ELF-1 (cell line): ENCODE results near the gene OGA.

Experiments used
- DNase-seq: peaks from one replicate; pipeline ENCODE4 v3.0.0-alpha.2; 2016; ENCODE audit warnings: low read depth, low spot score

The OGA gene

GRCh38 chr10:101760510-101760909 is 57.7 kb downstream of the OGA start:
- no peak for DNase-seq

DNA sequence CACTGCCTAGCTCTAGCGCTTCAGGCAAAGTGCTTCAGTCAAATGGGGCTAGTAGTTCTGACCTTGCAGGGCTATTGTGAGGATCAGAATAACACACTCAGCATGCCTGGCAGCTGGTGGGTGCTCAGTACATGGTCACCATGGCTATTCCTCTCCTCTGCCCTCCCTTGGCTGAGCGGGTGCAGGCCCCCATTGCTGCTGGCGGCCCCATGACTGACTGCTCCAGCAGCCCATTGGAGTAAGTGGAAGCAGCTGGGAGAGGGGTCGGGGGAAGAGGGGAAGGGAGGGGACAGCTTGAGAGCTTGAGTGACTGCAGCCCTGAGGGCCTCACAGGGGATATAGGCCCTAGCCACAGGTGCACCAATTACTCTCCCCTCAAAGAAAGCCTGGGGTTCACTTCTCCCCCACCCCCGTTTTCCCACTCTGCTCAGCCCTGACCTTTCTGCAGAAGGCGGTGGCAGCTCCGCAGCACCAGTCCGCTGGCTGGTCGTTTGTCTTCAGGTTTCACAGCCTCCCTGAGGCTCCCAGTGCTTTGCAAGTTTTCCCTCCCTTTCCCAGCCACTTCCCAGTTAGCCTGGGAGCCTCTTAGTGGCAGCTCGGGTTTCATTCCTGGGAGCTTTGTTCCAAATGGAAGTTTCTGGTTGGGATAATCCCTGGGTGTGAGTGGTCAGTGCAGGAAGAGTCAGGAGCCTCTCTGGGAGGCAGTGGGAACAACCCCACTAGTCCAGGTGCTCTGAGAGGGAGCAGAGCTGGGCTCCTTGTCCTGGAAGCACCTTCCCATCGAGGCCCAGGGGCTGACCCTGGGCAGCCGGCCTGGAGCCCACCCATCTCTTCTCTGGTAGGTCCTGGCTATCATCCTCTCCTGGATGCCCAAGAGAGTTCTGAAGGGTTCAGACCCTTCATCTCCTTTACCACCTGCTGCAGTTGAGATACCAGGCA is 58.7 kb downstream of the OGA start:
- DNase-seq: peak; percentile 77

DNA sequence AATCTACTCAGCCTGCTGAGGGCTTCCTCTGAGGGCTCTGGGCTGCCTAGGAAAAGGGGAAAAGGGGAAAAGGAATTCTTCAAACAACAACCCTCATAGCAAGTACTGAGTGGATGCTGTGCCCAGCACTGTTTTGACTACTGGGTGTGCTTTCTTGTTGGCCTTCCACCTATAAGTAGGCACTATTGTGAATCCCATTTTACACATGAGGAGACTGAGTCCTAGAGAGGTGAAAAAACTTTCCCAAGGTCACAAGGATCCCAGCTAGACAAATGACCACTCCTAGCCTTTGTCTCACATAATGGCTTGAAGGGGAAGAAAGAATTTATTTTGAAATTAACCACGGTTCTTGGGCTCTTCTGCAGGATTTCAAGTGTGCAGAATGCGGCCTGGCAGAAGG is 59.4 kb downstream of the OGA start:
- DNase-seq: no peak

GRCh38 chr10:101752241-101752640 is 66.0 kb downstream of the OGA start:
- no peak for DNase-seq

DNA sequence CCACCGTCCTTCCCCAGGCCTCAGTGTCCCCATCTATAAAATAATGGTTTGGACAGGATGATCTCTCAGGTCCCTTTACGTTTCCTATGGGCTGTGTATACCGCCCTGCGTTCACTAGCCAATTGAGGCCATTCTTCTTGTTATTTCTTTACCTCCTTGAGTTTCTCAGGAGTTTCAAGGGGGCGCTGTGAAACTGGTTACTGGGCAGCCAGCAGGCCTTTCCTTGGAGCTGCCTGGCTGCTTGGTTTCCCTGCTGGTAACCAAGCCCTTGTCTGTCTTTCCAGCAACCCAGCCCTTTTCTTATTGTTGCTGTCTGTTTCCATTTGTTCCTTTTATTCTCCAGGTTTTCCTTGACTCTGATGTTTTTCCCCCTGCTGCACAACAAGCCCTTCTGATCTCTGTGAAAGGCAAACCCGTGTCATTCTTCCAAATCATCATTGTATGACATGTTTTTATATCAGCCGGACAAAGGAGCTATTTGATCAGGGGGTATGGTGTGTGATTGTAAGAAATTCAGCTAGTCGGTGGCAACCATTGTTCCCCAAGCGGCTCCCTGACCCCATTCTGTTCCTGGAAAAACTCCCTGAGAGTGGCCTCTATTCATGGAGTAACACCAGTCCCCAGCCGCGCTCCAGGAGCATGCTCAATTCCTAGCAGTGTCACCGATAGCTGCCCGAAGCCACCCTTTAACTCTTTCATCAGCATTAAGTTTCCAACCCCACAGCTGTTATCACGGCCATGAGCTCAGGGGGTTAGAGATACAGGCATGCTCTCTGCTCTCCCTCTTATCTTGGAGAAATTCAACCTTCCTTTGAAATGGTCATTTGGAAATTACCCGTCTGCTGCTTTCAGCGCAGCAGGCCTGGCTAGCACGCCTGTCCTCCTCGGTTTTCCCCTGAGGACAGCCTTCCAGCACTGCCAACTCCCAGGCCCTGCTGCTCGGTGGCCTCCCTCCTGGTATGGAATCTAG is 68.9 kb downstream of the OGA start:
- DNase-seq: peak; percentile 85

DNA sequence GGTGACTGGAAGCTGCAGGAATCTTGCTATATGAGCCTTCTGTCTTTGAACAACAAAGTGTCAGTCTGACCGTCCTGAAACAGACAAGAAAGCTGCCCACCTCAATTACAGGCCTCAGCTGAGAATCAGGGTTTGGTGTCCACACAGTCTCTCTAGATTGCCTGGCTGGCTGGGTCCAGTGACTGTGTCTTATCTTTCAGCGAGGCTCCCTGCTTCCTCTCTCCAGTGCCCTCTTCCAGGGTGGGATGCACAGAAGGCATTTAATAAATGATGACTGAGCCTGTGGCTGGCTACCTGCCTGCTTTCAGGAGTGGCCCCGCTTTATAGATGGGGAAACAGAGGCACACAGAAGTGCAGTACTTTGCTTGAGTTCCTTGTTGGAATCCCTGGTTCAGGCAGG is 69.7 kb downstream of the OGA start:
- no peak for DNase-seq

- no peak for DNase-seq
These were observed 73.1 kb downstream of the OGA start for GRCh38 chr10:101745074-101745696.

DNA sequence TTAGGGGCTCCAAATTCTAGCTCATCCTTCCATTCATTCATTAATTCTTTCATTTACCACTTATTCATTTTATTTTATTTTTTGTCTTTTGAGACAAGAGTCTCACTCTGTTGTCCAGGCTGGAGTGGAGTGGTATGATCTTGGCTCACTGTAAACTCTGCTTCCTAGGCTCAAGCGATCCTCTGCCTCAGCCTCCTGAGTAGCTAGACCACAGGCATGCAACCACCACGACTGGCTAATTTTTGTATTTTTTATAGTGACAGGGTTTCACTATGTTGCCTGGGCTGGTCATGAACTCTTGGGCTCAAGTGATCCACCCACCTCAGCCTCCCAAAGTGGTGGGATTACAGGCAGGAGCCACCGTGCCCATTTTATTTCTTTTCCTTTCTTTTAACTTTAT is 74.0 kb downstream of the OGA start:
- no peak for DNase-seq

- no peak for DNase-seq
These were observed 76.3 kb downstream of the OGA start for GRCh38 chr10:101741938-101742337.

GRCh38 chr10:101736666-101737065 is 81.6 kb downstream of the OGA start:
- no peak for DNase-seq
